GM23338 (cell line): ENCODE measurements around the gene NDUFB4.

ENCODE experiments used
- CREB1 ChIP-seq: fragments of 250-450 bp; sonication (Bioruptor Pico); IDR thresholded peaks from 2 replicates; pipeline ENCODE4 v1.5.0; 2020; ENCODE audit warnings: low read depth, mild to moderate bottlenecking, moderate library complexity
- EZH2 ChIP-seq: fragments of 200-600 bp; sonication (generic); IDR thresholded peaks from one replicate; pipeline ENCODE4 v1.8.0; 2017; ENCODE audit warnings: antibody characterized with exemption, mild to moderate bottlenecking, low read depth; ENCODE audit not compliant: unreplicated experiment
- JUNB ChIP-seq: IDR thresholded peaks from one replicate; pipeline ENCODE4 v1.6.1; 2016; ENCODE audit warnings: antibody characterized with exemption; ENCODE audit not compliant: unreplicated experiment
- NANOG ChIP-seq: IDR thresholded peaks from 2 replicates; pipeline ENCODE4 v1.6.1; 2016; ENCODE audit warnings: antibody characterized with exemption, borderline replicate concordance
- POLR2AphosphoS5 ChIP-seq: IDR thresholded peaks from 2 replicates; pipeline ENCODE4 v1.6.1; 2016; ENCODE audit warnings: antibody characterized with exemption, low read depth
- STAT1 ChIP-seq: IDR thresholded peaks from one replicate; pipeline ENCODE4 v1.6.1; 2016; ENCODE audit warnings: antibody characterized with exemption; ENCODE audit not compliant: unreplicated experiment
- ZNF114 ChIP-seq: fragments of 250-450 bp; sonication (Bioruptor Pico); IDR thresholded peaks from 2 replicates; pipeline ENCODE4 v1.5.0; 2020; ENCODE audit warnings: mild to moderate bottlenecking, moderate library complexity
- TF ChIP-seq, protein P1 (sequence below), 2 experiments: fragments of 200-600 bp in 1 of 2; sonication (generic) in 1 of 2; conservative IDR thresholded peaks; 2 replicates each; pipeline versions ENCODE4 v1.5.1 to v1.6.1; 2016 to 2017; ENCODE audit warnings: antibody characterized with exemption in 2 of 2, low read depth in 2 of 2, mild to moderate bottlenecking in 2 of 2, moderate library complexity in 1 of 2
- TF ChIP-seq, protein P2 (sequence below): IDR thresholded peaks from 2 replicates; pipeline ENCODE4 v1.6.1; 2016; ENCODE audit warnings: antibody characterized with exemption
- TF ChIP-seq, protein P3 (sequence below): IDR thresholded peaks from one replicate; pipeline ENCODE4 v1.6.1; 2018; ENCODE audit warnings: antibody characterized with exemption; ENCODE audit not compliant: unreplicated experiment

DNA sequence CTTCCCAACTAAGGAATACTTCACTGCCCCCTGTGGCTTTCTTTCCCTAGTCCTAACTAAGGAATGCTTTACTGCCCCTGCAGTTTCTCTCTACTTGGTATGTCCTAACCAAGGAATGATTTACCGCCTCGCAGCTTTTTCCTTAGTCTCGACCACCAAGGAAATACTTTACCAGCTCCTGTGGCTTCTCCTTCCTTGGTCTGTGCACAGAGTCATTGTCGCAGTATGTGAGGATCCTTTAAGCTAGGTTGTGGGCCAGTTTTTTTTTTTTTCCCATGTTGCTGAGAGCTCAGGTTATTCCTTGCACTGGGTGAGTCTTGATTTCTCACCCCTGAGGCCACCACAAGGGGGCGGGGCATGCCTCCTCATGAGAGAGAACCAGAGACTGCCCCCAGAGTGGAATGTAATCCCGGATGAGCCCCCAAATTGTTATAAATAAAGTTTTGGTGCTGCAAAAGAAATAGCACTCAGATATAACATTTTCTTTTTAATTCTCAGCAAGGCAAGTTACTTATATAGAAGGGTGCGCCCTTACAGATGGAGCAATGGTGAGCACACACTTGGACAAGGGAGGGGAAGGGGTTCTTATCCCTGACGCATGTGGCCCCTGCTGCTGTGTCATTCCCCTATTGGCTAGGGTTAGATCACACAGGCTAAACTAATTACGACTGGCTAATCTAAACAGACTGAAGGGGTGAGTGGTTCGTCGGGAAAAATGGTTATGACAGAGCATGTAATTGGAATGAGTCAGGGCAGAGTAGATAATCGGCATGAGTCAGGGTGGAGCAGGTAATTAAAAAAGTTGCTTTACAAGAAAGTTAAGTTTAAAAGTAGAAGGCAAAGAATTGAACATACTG lies 27.0 kb downstream of the NDUFB4 start:
- TF ChIP-seq, protein P1, sequence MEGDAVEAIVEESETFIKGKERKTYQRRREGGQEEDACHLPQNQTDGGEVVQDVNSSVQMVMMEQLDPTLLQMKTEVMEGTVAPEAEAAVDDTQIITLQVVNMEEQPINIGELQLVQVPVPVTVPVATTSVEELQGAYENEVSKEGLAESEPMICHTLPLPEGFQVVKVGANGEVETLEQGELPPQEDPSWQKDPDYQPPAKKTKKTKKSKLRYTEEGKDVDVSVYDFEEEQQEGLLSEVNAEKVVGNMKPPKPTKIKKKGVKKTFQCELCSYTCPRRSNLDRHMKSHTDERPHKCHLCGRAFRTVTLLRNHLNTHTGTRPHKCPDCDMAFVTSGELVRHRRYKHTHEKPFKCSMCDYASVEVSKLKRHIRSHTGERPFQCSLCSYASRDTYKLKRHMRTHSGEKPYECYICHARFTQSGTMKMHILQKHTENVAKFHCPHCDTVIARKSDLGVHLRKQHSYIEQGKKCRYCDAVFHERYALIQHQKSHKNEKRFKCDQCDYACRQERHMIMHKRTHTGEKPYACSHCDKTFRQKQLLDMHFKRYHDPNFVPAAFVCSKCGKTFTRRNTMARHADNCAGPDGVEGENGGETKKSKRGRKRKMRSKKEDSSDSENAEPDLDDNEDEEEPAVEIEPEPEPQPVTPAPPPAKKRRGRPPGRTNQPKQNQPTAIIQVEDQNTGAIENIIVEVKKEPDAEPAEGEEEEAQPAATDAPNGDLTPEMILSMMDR (conservative IDR thresholded peaks at IDR 0.05; ENCODE audit: low read depth in 2 of 2), result peak; percentile 48 to 57
- no peak for TF ChIP-seq EZH2
- TF ChIP-seq, protein P2, sequence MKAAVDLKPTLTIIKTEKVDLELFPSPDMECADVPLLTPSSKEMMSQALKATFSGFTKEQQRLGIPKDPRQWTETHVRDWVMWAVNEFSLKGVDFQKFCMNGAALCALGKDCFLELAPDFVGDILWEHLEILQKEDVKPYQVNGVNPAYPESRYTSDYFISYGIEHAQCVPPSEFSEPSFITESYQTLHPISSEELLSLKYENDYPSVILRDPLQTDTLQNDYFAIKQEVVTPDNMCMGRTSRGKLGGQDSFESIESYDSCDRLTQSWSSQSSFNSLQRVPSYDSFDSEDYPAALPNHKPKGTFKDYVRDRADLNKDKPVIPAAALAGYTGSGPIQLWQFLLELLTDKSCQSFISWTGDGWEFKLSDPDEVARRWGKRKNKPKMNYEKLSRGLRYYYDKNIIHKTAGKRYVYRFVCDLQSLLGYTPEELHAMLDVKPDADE, result no peak
- TF ChIP-seq, protein P3, sequence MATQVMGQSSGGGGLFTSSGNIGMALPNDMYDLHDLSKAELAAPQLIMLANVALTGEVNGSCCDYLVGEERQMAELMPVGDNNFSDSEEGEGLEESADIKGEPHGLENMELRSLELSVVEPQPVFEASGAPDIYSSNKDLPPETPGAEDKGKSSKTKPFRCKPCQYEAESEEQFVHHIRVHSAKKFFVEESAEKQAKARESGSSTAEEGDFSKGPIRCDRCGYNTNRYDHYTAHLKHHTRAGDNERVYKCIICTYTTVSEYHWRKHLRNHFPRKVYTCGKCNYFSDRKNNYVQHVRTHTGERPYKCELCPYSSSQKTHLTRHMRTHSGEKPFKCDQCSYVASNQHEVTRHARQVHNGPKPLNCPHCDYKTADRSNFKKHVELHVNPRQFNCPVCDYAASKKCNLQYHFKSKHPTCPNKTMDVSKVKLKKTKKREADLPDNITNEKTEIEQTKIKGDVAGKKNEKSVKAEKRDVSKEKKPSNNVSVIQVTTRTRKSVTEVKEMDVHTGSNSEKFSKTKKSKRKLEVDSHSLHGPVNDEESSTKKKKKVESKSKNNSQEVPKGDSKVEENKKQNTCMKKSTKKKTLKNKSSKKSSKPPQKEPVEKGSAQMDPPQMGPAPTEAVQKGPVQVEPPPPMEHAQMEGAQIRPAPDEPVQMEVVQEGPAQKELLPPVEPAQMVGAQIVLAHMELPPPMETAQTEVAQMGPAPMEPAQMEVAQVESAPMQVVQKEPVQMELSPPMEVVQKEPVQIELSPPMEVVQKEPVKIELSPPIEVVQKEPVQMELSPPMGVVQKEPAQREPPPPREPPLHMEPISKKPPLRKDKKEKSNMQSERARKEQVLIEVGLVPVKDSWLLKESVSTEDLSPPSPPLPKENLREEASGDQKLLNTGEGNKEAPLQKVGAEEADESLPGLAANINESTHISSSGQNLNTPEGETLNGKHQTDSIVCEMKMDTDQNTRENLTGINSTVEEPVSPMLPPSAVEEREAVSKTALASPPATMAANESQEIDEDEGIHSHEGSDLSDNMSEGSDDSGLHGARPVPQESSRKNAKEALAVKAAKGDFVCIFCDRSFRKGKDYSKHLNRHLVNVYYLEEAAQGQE, result no peak
- no peak for TF ChIP-seq NANOG
- TF ChIP-seq POLR2AphosphoS5, result no peak
- TF ChIP-seq CREB1 (CRISPR knock-in tag), result no peak
- TF ChIP-seq JUNB, result no peak
- TF ChIP-seq ZNF114, result no peak
- TF ChIP-seq STAT1, result no peak
